MM.1S (cell line): Measurements from ENCODE around the gene MARCO.

Source experiments
- DNase-seq: peaks from one replicate; pipeline ENCODE4 v3.0.0-alpha.2; 2015
- H2AFZ ChIP-seq: fragments of 300-600 bp; sonication (generic); 2 replicates; pipeline ENCODE4 v1.6.0; 2016; ENCODE audit warnings: antibody characterized with exemption, low read length
- H3F3A ChIP-seq: fragments of 300-600 bp; sonication (generic); 2 replicates; pipeline ENCODE4 v1.6.1; 2016; ENCODE audit warnings: mild to moderate bottlenecking, antibody characterized with exemption, low read length, moderate library complexity, mixed read lengths; ENCODE audit not compliant: insufficient read depth
- H3K27ac ChIP-seq: fragments of 300-600 bp; sonication (generic); 2 replicates; pipeline ENCODE4 v1.5.1; 2016; ENCODE audit warnings: mild to moderate bottlenecking, low read length
- H3K27me3 ChIP-seq: fragments of 300-600 bp; sonication (generic); replicated peaks from 2 replicates; pipeline ENCODE4 v1.6.0; 2016; ENCODE audit warnings: low read length; ENCODE audit not compliant: insufficient read depth
- H3K36me3 ChIP-seq: fragments of 300-600 bp; sonication (generic); replicated peaks from 2 replicates; pipeline ENCODE4 v1.6.1; 2016; ENCODE audit warnings: mild to moderate bottlenecking, low read length, mixed read lengths; ENCODE audit not compliant: insufficient read depth
- H3K4me1 ChIP-seq: fragments of 300-600 bp; sonication (generic); 2 replicates; pipeline ENCODE4 v1.6.1; 2016; ENCODE audit warnings: low read length, mixed read lengths
- H3K4me2 ChIP-seq: fragments of 300-600 bp; sonication (generic); 2 replicates; pipeline ENCODE4 v1.6.0; 2016; ENCODE audit warnings: low read depth, low read length
- H3K4me3 ChIP-seq: fragments of 300-600 bp; sonication (generic); 2 replicates; pipeline ENCODE4 v1.5.1; 2016; ENCODE audit warnings: low read length, mixed read lengths
- H3K79me2 ChIP-seq: fragments of 300-600 bp; sonication (generic); 2 replicates; pipeline ENCODE4 v1.6.1; 2016; ENCODE audit warnings: mixed run types, low read length, mixed read lengths
- H3K9ac ChIP-seq: fragments of 300-600 bp; sonication (generic); 2 replicates; pipeline ENCODE4 v1.6.1; 2016; ENCODE audit warnings: low read length, mixed read lengths
- H3K9me2 ChIP-seq: fragments of 300-600 bp; sonication (generic); replicated peaks from 2 replicates; pipeline ENCODE4 v1.6.1; 2016; ENCODE audit warnings: mild to moderate bottlenecking, low read length, mixed read lengths; ENCODE audit not compliant: insufficient read depth
- H3K9me3 ChIP-seq: fragments of 300-600 bp; sonication (generic); replicated peaks from 2 replicates; pipeline ENCODE4 v1.6.1; 2016; ENCODE audit warnings: mild to moderate bottlenecking, low read length, mixed read lengths; ENCODE audit not compliant: insufficient read depth
- H4K20me1 ChIP-seq: fragments of 300-600 bp; sonication (generic); 2 replicates; pipeline ENCODE4 v1.6.1; 2016; ENCODE audit warnings: mild to moderate bottlenecking, low read length, moderate library complexity, mixed read lengths; ENCODE audit not compliant: insufficient read depth
- CTCF ChIP-seq: fragments of 300-600 bp; sonication (generic); IDR thresholded peaks from 2 replicates; pipeline ENCODE4 v1.5.1; 2016; ENCODE audit warnings: antibody characterized with exemption, low read length, mixed read lengths
- EZH2 ChIP-seq: fragments of 300-600 bp; sonication (generic); optimal IDR thresholded peaks from 2 replicates; pipeline ENCODE3; 2017; ENCODE audit warnings: low read depth, mild to moderate bottlenecking, antibody characterized with exemption, low read length, mixed read lengths
- EZH2phosphoT487 ChIP-seq: fragments of 300-600 bp; sonication (generic); IDR thresholded peaks from 2 replicates; pipeline ENCODE4 v1.6.1; 2018; ENCODE audit warnings: antibody characterized with exemption, low read length

Gene MARCO

GRCh38 chr2:119009110-119009509 is 67.1 kb downstream of the MARCO start:
- no peak overlapping the region for H3K9ac ChIP-seq
- H3K4me2 ChIP-seq = no peak overlapping the region
- H4K20me1 ChIP-seq = no peaks in the 10 kb centered on the region
- no peaks in the 10 kb centered on the region for H3K79me2 ChIP-seq
- H3K27ac ChIP-seq = no peak overlapping the region
- no peaks in the 10 kb centered on the region for H3F3A ChIP-seq
- DNase-seq = no peak
- H3K4me1 ChIP-seq = no peaks in the 10 kb centered on the region
- no peaks in the 10 kb centered on the region for H3K9me2 ChIP-seq
- H3K27me3 ChIP-seq = no peaks in the 10 kb centered on the region
- H2AFZ ChIP-seq = no peak overlapping the region
- no peak for TF ChIP-seq EZH2phosphoT487
- no peak for TF ChIP-seq CTCF
- no peak for TF ChIP-seq EZH2
- H3K9me3 ChIP-seq = no peaks in the 10 kb centered on the region
- no peak overlapping the region for H3K4me3 ChIP-seq
- H3K36me3 ChIP-seq = no peaks in the 10 kb centered on the region

GRCh38 chr2:119010336-119010735 is 68.3 kb downstream of the MARCO start:
- Histone ChIP-seq H3K4me1 (no peaks in the 10 kb centered on the region), H3K36me3 (no peaks in the 10 kb centered on the region), H3K9me2 (no peaks in the 10 kb centered on the region), H3K9me3 (no peaks in the 10 kb centered on the region), H4K20me1 (no peaks in the 10 kb centered on the region), H2AFZ (no peak overlapping the region), H3K4me3 (no peak overlapping the region), H3K27me3 (no peaks in the 10 kb centered on the region), H3K27ac (no peak overlapping the region), H3K79me2 (no peaks in the 10 kb centered on the region), H3F3A (no peaks in the 10 kb centered on the region), H3K9ac (no peak overlapping the region), H3K4me2 (no peak overlapping the region)
- no peak for DNase-seq
- no peak for TF ChIP-seq CTCF
- no peak for TF ChIP-seq EZH2phosphoT487
- TF ChIP-seq EZH2 = no peak

GRCh38 chr2:119011162-119011909 is 69.3 kb downstream of the MARCO start:
- 0 out of 2 replicates have a peak overlapping the region, but pooled peaks have one; percentile 34 for H2AFZ ChIP-seq
- no peaks in the 10 kb centered on the region for H3K9me3 ChIP-seq
- H3K4me3 ChIP-seq = no peak overlapping the region
- no peaks in the 10 kb centered on the region for H4K20me1 ChIP-seq
- H3K9ac ChIP-seq = no peak overlapping the region
- H3K9me2 ChIP-seq = no peaks in the 10 kb centered on the region
- no peaks in the 10 kb centered on the region for H3K27me3 ChIP-seq
- peak overlapping the region; percentile 53 for H3K4me2 ChIP-seq
- no peaks in the 10 kb centered on the region for H3K36me3 ChIP-seq
- no peaks in the 10 kb centered on the region for H3F3A ChIP-seq
- no peak for TF ChIP-seq EZH2
- no peak for TF ChIP-seq EZH2phosphoT487
- peak; percentile 61 for TF ChIP-seq CTCF
- DNase-seq = peak; percentile 57
- no peaks in the 10 kb centered on the region for H3K79me2 ChIP-seq
- no peaks in the 10 kb centered on the region for H3K4me1 ChIP-seq
- H3K27ac ChIP-seq = no peak overlapping the region
